Measurements from ENCODE around the gene FBXO8. TPM values are rescaled to one million over a fixed set of nuclear protein-coding genes. Genes with fewer than 3 reads are reported as not detected.

FBXO8 gene
- total RNA-seq, 1 experiment from 2014 or later: 22.1 TPM

GRCh38 chr4:174213731-174214100 lies 69.8 kb downstream of the FBXO8 start:
- intact Hi-C loops (cut with micrococcal nuclease): no loop called here
- TF ChIP-seq, protein P1, sequence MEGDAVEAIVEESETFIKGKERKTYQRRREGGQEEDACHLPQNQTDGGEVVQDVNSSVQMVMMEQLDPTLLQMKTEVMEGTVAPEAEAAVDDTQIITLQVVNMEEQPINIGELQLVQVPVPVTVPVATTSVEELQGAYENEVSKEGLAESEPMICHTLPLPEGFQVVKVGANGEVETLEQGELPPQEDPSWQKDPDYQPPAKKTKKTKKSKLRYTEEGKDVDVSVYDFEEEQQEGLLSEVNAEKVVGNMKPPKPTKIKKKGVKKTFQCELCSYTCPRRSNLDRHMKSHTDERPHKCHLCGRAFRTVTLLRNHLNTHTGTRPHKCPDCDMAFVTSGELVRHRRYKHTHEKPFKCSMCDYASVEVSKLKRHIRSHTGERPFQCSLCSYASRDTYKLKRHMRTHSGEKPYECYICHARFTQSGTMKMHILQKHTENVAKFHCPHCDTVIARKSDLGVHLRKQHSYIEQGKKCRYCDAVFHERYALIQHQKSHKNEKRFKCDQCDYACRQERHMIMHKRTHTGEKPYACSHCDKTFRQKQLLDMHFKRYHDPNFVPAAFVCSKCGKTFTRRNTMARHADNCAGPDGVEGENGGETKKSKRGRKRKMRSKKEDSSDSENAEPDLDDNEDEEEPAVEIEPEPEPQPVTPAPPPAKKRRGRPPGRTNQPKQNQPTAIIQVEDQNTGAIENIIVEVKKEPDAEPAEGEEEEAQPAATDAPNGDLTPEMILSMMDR (IDR thresholded peaks at IDR 0.05; ENCODE audit: unreplicated experiment): no peak
- BruUV-seq (replicated peaks): no TSS peak
- CTCF ChIA-PET: no interaction called here
- H3K36me3 Mint-ChIP-seq (ENCODE audit: insufficient read depth, unreplicated experiment): no peaks in the 10 kb centered on the region
- no peak overlapping the region for H3K27ac Mint-ChIP-seq (ENCODE audit: low read depth, unreplicated experiment)
- POLR2A ChIA-PET: no interaction called here
- no peak for DNase-seq (ENCODE audit: unreplicated experiment)
- no peaks in the 10 kb centered on the region for H3K9me3 Mint-ChIP-seq (ENCODE audit: unreplicated experiment)
- peaks cover 13% of the 10 kb centered on the region for H3K27me3 Mint-ChIP-seq (ENCODE audit: insufficient read depth, unreplicated experiment)
- no peak overlapping the region for H3K4me3 Mint-ChIP-seq (ENCODE audit: unreplicated experiment)
- peaks cover 6% of the 10 kb centered on the region for H3K4me1 Mint-ChIP-seq (ENCODE audit: insufficient read depth, unreplicated experiment)

DNA sequence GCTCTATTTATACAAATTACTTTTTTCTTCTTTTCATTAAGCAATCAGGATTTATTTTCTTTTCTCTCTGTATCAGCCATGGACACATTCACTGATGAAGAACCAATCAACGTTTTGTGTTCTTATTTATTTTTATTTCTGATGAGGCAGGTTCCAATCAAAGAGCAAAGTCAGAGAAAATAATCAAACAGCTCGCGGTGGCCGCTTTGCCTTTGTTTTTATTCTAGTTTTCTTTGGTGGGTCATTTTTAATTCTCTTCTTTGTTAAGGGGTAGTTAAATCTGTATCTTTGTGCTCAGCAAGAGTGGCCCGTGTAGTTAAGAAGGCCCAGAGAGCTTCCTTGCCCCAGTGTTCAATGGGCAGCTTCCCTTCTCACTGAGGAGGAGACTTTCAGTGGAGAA lies 71.4 kb downstream of the FBXO8 start:
- intact Hi-C loops (cut with micrococcal nuclease): no loop called here
- TF ChIP-seq, protein P1 (IDR thresholded peaks at IDR 0.05; ENCODE audit: unreplicated experiment): no peak
- DNase-seq (ENCODE audit: unreplicated experiment): no peak
- ChIA-PET POLR2A (no interaction called here), CTCF (interaction anchor here (0.5 to 2.6 kb wide), 3 partner anchors 10 to 459 kb away, joined by 3 to 17 read pairs (median 4); no protein-coding TSS in a partner anchor)
- no peaks in the 10 kb centered on the region for H3K36me3 Mint-ChIP-seq (ENCODE audit: insufficient read depth, unreplicated experiment)
- H3K27me3 Mint-ChIP-seq (ENCODE audit: insufficient read depth, unreplicated experiment): peaks cover 19% of the 10 kb centered on the region
- H3K9me3 Mint-ChIP-seq (ENCODE audit: unreplicated experiment): no peaks in the 10 kb centered on the region
- no peak overlapping the region for H3K4me3 Mint-ChIP-seq (ENCODE audit: unreplicated experiment)
- BruUV-seq (replicated peaks): no TSS peak
- peaks cover 6% of the 10 kb centered on the region for H3K4me1 Mint-ChIP-seq (ENCODE audit: insufficient read depth, unreplicated experiment)
- H3K27ac Mint-ChIP-seq (ENCODE audit: low read depth, unreplicated experiment): no peak overlapping the region

- H3K4me1 Mint-ChIP-seq (ENCODE audit: insufficient read depth, unreplicated experiment): peaks cover 6% of the 10 kb centered on the region
- peaks cover 21% of the 10 kb centered on the region for H3K27me3 Mint-ChIP-seq (ENCODE audit: insufficient read depth, unreplicated experiment)
- no peak for DNase-seq (ENCODE audit: unreplicated experiment)
- ChIA-PET CTCF (interaction anchor here (0.5 to 2.6 kb wide), 3 partner anchors 10 to 459 kb away, joined by 4 to 17 read pairs (median 5); no protein-coding TSS in a partner anchor), POLR2A (interaction anchor here (0.7 kb wide), 1 partner anchor 54 kb away, joined by 3 read pairs; no protein-coding TSS in a partner anchor)
- no peaks in the 10 kb centered on the region for H3K36me3 Mint-ChIP-seq (ENCODE audit: insufficient read depth, unreplicated experiment)
- H3K9me3 Mint-ChIP-seq (ENCODE audit: unreplicated experiment): no peaks in the 10 kb centered on the region
- intact Hi-C loops (cut with micrococcal nuclease): no loop called here
- BruUV-seq (replicated peaks): no TSS peak
- TF ChIP-seq, protein P1 (IDR thresholded peaks at IDR 0.05; ENCODE audit: unreplicated experiment): no peak
- H3K27ac Mint-ChIP-seq (ENCODE audit: low read depth, unreplicated experiment): no peak overlapping the region
- H3K4me3 Mint-ChIP-seq (ENCODE audit: unreplicated experiment): no peak overlapping the region
Observed at GRCh38 chr4:174211622-174212044, 71.8 kb downstream of the FBXO8 start.

DNA sequence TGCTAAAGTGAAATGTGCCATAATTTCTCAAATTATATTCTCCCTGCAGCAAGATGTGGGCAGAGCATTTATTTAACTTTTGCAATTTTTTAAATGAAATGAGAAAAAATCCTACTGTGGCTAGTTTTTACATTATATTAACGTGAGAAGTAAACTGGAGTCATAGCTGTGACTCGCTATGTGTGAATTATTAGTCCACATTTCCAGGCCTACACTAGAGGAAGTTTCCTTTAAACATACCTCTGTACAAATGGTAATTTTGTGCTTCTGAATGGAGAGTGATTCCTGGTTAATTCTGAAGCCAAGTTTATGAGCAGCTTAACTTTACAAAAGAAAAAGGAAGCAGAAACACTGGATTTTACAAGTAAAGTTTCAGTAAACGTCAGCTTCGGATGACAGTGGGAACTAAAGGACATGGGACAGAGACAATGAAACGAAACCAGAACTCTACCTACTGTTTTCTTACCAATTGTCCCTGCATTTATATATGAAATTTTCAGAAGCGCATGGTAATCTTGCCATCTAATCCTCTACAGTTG lies 72.4 kb downstream of the FBXO8 start:
- H3K27me3 Mint-ChIP-seq (ENCODE audit: insufficient read depth, unreplicated experiment): peaks cover 21% of the 10 kb centered on the region
- CTCF ChIA-PET: interaction anchor here (0.7 to 2.6 kb wide), 2 partner anchors 11 to 15 kb away, joined by 5 to 17 read pairs; no protein-coding TSS in a partner anchor
- peaks cover 3% of the 10 kb centered on the region for H3K4me1 Mint-ChIP-seq (ENCODE audit: insufficient read depth, unreplicated experiment)
- H3K36me3 Mint-ChIP-seq (ENCODE audit: insufficient read depth, unreplicated experiment): no peaks in the 10 kb centered on the region
- no TSS peak for BruUV-seq (replicated peaks)
- intact Hi-C loops (cut with micrococcal nuclease): no loop called here
- no peak for DNase-seq (ENCODE audit: unreplicated experiment)
- POLR2A ChIA-PET: interaction anchor here (0.7 kb wide), 1 partner anchor 55 kb away, joined by 3 read pairs; no protein-coding TSS in a partner anchor
- no peak overlapping the region for H3K4me3 Mint-ChIP-seq (ENCODE audit: unreplicated experiment)
- H3K27ac Mint-ChIP-seq (ENCODE audit: low read depth, unreplicated experiment): no peak overlapping the region
- no peaks in the 10 kb centered on the region for H3K9me3 Mint-ChIP-seq (ENCODE audit: unreplicated experiment)
- TF ChIP-seq, protein P1 (IDR thresholded peaks at IDR 0.05; ENCODE audit: unreplicated experiment): no peak

Measured in MCF 10A (cell line).